ENCODE measurements around the gene GPR162. TPM values are rescaled to one million over a fixed set of nuclear protein-coding genes. Genes with fewer than 3 reads are reported as not detected.

The GPR162 gene
- total RNA-seq, 1 experiment from 2014 or later: 6.1 TPM

- no CpG with 5 or more reads among the region's 16 CpGs for WGBS (ENCODE audit: extremely low coverage, insufficient read length, low lambda C conversion rate)
- H3K27me3 ChIP-seq (ENCODE audit: insufficient read depth, low read length): no peaks in the 10 kb centered on the region
- H2BK5ac ChIP-seq (ENCODE audit: insufficient read length, low read length): no peak overlapping the region
- H3K18ac ChIP-seq (ENCODE audit: insufficient read length, low read depth, low read length): no peak overlapping the region
- no peak overlapping the region for H3K14ac ChIP-seq (ENCODE audit: insufficient read depth, low read length)
- H3K4me2 ChIP-seq (ENCODE audit: insufficient read depth, insufficient read length, low read length): no peak overlapping the region
- Mint-ChIP-seq H3K4me1 (peaks cover 4 to 26% of the 10 kb centered on the region in 2 experiments; a peak in 3 of 4 replicates), H3K36me3 (ENCODE audit: insufficient read depth in 1 of 3, low read depth in 3 of 3) (peaks cover 31 to 71% (median 66%) of the 10 kb centered on the region in 3 experiments; a peak in 6 of 7 replicates), H3K27ac (no peak overlapping the region), H3K4me3 (no peak overlapping the region), H3K9me3 (no peaks in the 10 kb centered on the region; a peak in 1 of 5 replicates), H3K27me3 (ENCODE audit: low read depth) (no peaks in the 10 kb centered on the region)
- H2BK20ac ChIP-seq (ENCODE audit: low read depth, low read length, poor library complexity, severe bottlenecking): no peak overlapping the region
- H4K5ac ChIP-seq (ENCODE audit: insufficient read length, low read depth, low read length): no peak overlapping the region
- H3K23ac ChIP-seq (ENCODE audit: insufficient read length, low read depth, low read length): no peak overlapping the region
- no peak for TF ChIP-seq CTCF (conservative IDR thresholded peaks at IDR 0.05)
- no peaks in the 10 kb centered on the region for H3K9me3 ChIP-seq (ENCODE audit: control insufficient read depth, low read depth, low read length)
- no peaks in the 10 kb centered on the region for H3K23me2 ChIP-seq (ENCODE audit: insufficient read length, low read depth, low read length, poor library complexity, severe bottlenecking)
- no peaks in the 10 kb centered on the region for H4K20me1 ChIP-seq (ENCODE audit: control insufficient read depth, insufficient read depth, insufficient read length)
- no peak overlapping the region for H3K27ac ChIP-seq (ENCODE audit: insufficient read length, low read depth, low read length)
- H3K56ac ChIP-seq (ENCODE audit: insufficient read length, low read depth, low read length): no peak overlapping the region
- H3K4me1 ChIP-seq (ENCODE audit: insufficient read depth, low read length): no peaks in the 10 kb centered on the region
- H4K8ac ChIP-seq (replicated peaks; ENCODE audit: insufficient read length, low read depth, low read length): no peak overlapping the region
- no peak overlapping the region for H2BK120ac ChIP-seq (ENCODE audit: low read depth, low read length, poor library complexity, severe bottlenecking)
- H2BK15ac ChIP-seq (ENCODE audit: low read depth, low read length): no peak overlapping the region
- no peak overlapping the region for H2AK5ac ChIP-seq (ENCODE audit: insufficient read length, low read length)
- H2AFZ ChIP-seq (ENCODE audit: low read length): no peak overlapping the region
- DNase-seq: no peak
- H3K4ac ChIP-seq (ENCODE audit: low read depth, low read length): no peak overlapping the region
- H3K79me1 ChIP-seq (ENCODE audit: insufficient read depth, low read depth, low read length, poor library complexity, severe bottlenecking): no peaks in the 10 kb centered on the region
- H3K9ac ChIP-seq (ENCODE audit: extremely low read depth, insufficient read length, low read length): no peak overlapping the region
- H4K91ac ChIP-seq (ENCODE audit: insufficient read length, low read depth, low read length): no peak overlapping the region
- H3K79me2 ChIP-seq (ENCODE audit: insufficient read depth, low read length): no peaks in the 10 kb centered on the region
- H3T11ph ChIP-seq (ENCODE audit: low read length): no peak overlapping the region
- no peak overlapping the region for H2BK12ac ChIP-seq (ENCODE audit: insufficient read length, low read depth, low read length)
Observed at GRCh38 chr12:6836851-6837250, 15.2 kb downstream of the GPR162 start.
